NCI-H446 (cell line): Measurements from ENCODE around the gene POLR3G.

ENCODE experiments used
- DNase-seq, 2 experiments: peaks; one replicate each; lab custom pipeline; 2025; lab: John Stamatoyannopoulos, UW

The POLR3G gene

DNA sequence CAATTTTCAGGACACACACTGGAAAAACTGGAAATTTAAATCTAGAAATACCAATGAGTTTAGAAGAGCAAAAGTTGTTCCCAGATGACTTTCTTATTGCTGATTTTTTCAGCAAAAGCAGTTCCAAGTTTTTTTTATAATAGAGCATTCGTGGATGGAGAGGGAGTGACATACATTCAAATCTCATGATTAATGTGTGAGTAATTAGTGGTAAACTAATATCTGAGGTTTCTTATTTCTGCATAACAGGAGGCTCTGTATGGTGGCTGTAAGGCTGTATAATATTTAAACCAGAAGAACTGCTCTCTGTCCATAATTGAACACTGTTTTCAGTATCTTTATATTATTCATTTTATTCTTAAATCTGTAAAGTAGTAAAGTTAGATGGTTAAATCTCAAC lies 28.9 kb downstream of the POLR3G start:
- no peak for DNase-seq

DNA sequence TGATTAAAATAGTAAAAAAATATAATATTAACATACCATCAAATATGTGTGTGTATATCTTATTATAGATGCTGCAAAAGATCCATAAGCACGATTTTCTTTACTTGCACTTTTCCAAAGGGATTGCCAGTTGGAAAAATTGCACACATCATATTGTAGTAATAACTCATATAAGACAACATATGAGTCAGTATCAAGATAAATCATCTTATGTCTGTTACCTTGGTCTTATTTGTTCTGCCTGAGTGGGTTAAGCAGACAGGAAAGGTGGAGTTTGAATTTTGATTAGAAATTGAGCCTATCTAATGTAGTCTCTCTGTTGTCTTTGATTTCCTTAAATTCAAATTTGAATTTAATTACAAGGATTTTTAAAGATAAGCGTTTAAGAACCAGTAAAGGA lies 30.1 kb downstream of the POLR3G start:
- no peak for DNase-seq

DNA sequence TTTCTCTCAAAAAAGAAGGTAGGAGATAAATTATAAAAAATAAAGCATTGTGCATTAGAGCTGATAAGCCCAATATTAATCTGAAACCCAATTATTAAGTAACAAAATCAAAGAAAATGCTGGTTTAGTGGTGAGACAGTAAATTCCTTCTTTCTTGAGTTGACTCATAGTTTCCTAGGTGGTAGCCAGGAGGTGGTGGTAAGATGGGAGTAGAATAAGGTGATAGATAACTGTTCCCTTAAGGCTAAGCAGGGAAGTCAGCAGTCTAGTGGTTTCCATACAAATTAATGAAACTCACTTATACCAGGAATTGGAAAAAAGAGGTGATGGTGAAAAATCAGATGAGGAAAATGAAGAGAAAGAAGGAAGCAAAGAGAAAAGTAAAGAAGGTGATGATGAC lies 31.6 kb downstream of the POLR3G start:
- no peak for DNase-seq

DNA sequence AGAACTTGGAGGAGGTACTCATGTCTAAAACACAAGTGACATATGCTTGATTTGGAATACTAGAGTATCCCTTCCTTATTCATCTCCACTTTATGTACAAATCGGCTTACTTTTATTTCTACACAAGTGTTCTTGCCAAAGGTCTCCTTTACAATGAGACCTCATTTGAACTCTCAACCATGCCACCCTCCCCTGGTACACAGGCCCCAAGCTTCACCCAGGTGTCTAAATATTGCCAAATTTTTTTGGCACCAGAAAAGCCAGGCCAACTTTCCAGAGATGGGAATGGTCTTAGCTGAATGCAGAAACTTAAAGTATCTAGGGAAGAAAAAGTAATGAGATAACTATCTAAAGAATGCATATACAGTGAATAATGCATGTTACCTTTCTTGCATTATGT lies 35.8 kb downstream of the POLR3G start:
- no peak for DNase-seq

DNA sequence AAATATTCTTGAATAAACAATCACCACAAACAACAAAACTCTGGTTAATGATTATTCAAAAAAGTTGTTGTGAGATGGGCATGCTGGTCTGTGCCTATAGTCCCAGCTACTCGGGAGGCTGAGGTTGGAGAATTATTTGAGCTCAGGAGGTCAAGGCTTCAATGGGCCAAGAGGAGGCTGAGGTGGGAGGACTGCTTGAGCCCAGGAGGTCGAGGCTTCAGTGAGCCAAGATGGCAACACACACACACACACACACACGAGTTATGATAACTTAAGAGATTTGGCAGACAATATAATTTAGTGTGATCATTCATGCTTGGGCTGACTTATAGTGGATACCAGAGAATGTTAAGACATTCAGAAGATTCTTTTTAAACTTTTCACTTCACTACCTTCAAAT lies 39.9 kb downstream of the POLR3G start:
- no peak for DNase-seq

DNA sequence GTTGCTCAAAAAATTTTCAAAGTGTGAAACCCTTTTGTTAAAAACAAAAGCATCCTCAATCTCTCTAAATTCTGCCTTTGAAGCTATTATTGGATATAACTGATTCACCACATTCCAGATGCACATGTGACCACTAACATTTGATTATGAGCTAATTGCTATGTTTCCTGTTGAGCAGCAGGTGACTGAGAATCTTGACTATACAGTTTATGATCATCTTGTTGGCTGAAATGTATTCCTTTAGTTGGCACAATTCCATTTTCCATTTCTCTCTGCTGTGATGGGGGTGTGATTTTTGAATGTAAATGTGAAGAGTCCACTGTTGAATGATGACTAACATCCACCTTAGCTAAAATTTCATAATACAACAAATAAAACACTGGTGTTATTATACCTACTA lies 44.0 kb downstream of the POLR3G start:
- DNase-seq = no peak

DNA sequence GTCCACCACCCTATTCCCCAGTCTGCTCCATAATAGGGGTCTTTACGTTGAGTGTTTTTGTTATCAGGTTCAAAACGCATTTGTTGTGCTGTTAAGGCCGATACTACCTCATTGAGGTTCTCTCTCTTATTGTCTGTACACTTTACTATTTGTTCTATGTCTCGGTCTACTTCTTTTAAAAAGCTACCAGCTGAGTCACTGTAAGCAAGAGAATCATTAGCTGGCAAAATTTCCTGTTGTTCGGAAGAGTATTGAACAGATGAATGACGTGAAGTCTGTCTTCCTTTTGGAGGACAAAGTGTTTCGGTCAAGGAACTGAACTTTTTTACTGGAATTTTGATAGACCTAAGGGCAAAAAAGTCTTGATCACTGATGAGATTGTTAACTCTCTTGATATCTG lies 44.4 kb downstream of the POLR3G start:
- DNase-seq = no peak

DNA sequence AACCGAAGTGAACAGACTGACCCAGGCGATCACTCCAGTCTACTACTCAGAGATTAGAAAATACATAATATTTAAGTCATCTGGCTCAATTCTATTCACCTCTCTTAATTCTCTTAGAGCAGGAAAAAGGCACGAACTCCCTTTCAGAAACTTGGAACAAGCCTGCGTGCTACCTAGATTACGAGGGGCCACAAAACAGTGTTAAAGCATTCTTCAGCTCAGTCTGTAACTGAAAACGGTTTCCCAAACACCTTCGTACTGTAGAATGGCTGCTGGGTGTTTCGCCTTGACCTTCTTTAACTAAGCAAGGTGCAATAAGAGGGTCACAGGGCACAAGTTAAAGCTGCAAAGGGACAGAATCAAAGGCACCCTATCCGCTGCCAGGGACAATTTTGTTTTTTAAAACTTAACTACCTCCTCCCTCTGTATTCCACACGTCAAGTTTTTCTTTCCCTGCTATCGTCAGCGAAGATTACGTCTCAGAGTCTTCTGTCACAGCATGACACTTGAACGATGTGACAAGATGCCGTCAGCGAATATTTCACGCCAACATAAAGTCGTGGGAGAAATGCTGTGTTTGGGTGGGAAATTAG lies 54.0 kb downstream of the POLR3G start:
- no peak for DNase-seq

DNA sequence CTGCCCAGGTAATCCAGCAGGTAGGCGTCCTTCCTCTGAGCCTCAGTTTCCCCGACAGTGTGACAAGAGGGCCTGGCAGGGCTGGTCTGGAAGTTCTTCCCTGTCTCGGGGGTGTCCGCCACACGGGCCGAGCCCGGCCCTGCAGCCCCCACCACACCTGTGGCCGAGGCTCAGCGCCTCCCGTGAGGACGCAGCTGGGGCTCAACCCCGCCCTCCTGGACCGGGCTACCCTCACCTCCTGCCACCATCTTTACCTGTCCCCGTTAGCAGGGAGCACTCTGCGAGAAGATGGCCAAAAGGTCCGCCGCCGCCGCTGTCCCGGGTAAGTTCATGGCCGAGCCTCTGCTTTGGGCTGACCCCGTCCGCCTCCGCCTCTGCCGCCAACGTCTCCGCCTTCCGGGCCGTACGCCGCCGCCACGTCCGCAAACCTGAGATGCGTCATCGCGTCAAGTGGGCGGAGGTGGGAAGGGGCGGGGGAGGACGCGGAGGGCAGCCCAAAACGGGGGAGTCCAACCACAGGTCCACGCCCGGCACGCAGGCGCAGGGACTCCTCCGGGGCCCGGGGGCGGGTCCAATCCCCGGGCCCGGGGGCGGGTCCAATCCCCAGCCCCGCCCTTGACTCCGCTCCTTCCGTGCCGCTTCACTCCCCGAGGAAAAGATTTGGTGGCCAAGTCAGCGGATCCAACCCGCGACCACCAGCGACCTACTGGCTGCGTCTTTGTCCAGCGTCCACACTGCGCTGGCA lies 54.7 kb downstream of the POLR3G start, which contains the start of gene LYSMD3:
TSS of gene LYSMD3 (minus strand) at position 391 of the 745 bp plus-strand sequence. CDS start 4,295 bp downstream, outside the sequence.
- DNase-seq = peak; percentile 88 to 96

DNA sequence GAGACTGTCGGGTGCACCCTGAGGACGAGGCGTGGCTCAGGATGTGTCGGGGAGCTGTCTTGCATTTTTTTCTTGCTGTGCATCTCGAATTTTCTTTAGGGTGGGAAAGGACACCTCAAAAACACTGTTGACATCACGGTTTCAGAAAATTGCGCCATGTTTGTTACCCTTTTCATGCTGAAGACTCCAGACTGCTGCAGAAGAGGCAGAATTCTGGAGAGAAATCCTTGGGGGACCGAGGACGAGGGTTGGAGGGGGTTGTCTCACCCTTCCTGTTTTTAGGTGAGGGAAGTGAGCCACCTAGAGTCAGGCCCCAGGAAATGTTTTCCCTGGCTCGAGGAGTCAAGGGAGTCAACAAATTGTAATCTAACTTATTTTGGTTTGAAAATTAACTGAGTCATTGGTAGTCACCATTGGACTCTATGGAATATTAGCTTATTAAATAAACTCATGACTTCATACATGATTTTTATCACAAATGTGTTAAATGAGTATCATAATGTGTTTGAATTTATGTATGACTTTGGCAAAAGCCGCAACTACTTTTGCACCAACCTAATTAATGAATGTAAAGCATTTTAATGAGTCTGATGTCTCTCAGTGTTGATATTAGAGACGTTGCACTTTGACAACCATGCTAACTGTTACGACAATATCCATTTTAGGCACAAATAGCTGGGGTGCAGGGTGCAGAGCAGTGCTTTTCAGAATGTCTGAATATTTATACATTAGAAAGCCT lies 55.4 kb downstream of the POLR3G start:
- peak; percentile 69 to 78 for DNase-seq

DNA sequence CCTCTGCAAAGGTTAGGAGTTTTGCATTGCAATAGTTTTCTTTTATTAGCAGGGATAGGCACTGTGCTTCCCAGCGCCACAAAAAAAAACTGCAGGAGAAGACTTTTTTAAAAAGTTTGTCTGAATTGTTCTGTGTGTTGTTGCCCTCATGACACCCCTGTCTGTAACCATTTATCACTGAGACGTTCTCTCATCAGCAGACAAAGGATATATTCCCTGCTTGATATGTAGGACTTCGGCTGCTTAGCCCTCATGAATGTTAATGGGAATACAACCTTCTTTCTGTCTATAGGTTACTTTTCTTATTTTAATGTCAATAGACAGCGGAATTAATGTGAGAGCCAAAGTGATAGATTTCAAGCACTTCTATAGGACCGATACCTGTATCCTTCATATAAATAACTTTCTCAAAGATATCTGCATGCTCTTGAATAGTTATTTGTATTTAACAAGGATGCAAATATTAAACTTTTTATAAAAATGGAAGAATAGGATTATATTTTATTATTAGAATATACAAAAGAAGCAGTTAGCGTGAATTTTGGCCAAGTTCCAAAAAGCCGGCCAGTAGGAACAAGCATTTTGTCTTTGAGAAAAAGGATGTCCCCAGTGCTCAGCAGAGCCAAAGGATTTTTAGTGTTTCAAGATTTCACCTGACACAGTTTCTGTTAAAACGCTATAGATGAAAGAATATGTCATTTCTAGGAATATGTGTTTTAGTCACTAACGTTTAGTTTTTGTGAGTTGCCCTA lies 56.2 kb downstream of the POLR3G start:
- DNase-seq = peak in 1 of 2 experiments; percentile 6

DNA sequence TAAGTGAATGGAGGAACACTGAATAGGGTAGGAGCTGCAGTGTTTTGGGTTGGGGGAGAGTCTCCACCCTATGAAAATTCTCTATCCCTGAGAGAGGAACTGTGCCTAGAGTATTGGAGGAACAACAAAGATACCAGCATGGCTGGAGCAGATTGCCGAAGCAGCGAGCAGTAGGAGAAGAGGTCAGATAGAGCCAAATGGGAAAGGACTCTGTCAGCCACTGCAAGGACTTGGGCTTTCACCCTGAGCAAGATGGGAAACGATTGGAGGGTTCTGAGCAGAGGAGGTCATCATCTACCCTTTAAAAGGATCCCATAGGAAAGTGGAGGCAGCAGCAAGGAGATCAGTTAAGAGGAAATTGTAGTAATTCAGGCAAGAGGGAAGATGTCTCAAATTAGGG lies 59.1 kb downstream of the POLR3G start:
- DNase-seq = no peak

DNA sequence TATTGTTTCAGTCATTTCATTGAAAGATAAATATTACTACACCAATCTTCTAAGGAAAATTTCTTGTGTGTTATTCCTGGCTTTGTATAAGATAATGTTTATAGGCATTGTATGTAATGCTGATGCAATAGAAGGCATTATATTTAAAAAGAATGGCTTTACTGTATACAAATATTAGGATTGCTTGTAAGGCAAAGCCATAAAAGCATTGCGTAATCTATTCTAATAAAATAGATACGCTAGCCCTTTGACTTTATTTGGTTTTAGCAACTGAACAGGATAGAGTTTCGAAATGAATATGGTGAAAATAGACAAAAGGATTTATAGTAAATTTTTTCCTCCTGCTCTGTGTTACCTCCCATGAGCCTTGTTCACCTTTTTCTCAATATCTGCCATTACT lies 60.3 kb downstream of the POLR3G start:
- no peak for DNase-seq

DNA sequence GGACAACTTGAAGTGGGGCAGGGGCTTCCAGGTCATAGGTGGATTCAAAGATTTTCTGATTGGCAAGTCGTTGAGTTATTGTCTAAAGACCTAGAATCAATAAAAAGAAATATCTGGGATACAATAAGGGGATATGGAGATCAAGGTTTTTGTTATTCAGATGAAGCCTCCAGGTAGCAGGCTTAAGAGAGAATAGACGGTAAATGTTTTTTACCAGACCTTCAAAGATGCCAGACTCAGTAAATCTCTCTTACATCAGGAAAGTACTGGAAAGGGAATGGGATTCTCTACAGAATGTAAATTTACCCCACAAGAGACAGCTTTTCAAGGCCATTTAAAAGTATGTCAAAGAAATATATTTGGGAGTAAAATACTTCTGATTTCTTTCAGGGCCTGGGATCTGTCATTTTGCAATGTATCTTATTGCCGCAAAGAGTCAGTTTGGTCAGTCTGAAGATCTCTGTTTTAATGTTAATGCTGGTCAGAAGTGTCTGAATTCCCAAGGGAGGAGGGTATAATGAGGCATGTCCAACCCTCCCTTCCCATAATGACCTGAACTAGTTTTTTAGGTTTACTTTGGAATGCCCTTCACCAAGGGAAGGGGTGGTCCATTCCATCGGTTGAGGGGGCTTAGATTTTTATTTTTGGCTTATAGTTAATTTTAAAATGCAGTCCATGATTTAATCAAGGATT lies 68.3 kb downstream of the POLR3G start:
- no peak for DNase-seq

DNA sequence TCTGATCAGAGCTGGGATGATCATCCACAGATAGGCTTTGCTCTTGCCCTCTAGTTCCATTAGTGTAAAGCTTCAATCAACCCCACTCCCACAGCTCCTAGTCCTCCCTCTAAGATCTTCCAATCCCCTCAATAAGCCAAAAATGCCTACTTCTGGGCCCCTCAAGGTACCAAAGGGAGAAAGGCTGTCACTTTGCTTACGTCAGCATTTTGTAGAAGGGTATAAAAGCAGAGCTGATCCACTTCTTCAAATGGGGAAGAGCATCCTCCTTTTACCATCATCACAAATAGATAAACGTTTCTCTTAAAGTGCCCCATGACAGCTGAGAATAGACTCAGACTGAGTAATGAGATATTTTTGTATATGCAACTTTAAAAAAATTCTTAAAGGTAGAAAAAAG lies 70.8 kb downstream of the POLR3G start:
- no peak for DNase-seq

DNA sequence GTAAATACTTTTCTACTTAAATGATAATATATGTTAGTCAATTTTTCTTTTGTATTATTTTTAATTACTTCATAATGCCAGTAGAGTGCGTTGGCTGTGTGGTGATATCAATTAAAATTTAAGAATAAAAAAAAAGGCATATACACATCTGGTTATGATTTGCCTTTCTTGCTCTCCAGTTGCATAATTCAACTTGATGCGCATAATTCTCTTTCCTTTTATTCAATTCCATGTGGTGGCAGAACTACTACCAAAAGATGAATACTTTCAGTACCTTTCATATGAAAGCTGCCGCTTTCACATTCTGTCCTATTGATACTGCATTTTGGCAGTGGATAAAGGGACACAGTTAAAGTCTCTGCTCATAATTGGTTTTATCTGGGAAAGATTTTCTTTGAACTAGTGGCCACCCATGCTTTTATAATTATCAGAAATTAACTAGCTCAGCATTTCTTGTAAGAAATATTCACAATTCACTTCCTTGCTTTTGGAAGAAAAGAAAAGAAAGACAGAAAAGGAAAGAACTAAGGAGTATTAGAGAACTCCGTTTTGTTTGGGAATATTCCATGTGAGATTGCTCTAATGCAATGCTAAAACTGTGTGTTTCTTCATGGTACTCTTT lies 71.7 kb downstream of the POLR3G start:
- no peak for DNase-seq

DNA sequence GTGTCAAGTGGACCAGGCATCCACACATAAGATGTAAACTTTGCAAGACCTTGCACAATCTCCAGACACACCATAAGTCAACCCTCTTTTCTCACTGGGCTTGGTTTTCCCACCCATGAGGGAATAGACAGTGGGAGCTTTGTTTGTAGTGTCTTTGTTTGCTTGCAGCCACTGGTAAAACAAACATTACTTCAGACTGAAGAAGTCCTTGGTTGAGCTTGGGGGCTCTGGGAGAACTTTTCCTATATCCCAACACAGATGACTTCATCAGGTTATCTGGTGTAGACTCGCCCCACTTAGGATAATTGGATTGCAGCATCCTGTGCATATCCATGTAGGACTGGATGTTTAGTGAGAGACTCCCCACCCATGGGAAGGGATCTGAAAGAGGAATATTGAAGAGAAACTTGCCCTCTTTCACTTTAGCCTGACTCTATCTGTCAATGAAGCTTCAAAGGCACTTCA lies 72.4 kb downstream of the POLR3G start:
- DNase-seq = no peak

DNA sequence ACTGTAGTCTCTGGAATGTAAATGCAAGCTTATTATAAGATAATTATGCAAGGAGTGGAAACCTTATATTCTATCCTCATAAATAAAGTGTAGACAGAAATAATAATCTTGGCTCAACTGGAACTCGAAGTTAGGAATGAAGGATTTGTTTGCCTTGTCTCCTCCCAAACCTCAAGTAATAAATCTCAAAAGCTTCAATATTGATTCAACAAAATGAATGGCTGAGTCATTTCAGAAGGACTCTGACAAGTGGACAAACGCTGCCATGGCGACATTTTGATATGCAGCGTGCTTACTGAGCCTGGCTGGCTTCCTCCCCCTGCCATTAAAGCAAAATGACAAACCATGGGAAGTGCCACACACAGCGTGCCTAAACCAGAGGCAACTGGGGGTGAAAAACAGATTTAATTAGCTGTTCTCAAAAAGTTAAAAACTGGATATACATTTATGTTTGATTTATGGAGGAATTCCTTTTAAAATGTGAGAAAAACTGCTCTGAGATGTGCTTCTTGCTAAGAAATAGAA lies 73.5 kb downstream of the POLR3G start:
- no peak for DNase-seq

DNA sequence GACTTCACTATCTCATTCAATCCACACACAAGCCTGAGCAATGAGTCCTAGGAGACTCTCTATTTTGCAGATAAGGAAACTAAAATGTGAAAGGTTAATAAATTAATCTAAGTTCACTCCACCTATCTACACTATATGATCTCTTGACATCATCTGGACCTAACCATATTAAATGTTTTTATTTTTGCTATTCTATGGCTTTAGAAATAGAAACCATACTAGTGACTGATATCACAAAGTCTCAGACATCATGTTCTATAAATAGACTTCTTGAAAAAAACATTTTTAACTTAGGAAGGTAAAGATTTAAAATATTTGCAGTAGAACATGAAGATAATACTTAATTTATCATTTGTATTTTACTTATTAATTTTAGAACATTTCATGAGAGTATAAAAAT lies 74.6 kb downstream of the POLR3G start:
- DNase-seq = no peak

DNA sequence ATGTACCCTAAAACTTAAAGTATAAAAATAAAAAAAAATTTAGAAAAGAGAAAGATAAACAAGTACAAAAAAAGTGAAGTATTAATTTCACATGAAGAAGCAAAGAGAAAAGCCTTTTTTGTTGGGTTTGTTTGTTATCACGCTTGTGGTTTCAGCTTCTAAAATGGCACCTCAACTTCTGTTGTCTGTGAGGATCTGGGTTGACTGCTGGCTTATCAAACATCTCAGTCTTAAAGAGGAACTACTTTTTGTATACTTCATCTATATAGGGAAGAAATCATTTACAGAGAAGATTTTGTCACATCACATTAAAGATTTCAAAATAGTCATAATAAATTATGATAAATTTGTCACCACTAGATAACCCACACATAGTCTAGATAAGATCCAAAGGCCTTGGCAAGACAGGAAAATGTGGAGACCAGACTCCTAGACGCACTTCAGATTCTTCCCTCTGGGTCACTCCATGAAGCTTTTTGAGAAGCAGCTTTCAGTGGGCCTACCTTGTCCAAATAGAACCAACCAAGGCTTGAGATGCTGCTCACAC lies 75.1 kb downstream of the POLR3G start:
- DNase-seq = no peak

DNA sequence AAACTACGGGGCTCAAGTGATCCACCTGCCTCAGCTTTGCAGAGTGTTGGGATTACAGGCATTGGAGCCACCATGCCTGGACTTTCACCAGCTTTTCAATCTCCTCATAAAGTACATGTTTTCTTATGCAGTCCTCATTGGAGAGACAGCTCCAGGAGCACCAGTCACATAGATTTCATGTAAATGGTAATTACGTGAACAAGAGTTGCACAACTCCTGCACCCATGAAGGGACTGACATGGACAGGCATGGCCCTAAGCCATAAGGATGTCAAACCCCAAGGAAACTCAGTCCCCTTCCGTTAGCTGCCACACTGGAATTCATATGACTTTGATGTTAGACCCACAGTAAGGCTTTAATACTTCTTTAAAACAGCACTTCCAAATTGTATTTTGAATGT lies 76.3 kb downstream of the POLR3G start:
- DNase-seq = no peak
